OCI-LY3 (cell line): ENCODE measurements around the gene DR1.

ENCODE experiments used
- EZH2phosphoT487 ChIP-seq: fragments of 200-600 bp; shearing (Covaris generic); IDR thresholded peaks from 2 replicates; pipeline ENCODE4 v1.6.1; 2018; ENCODE audit warnings: antibody characterized with exemption, mixed run types, low read depth
- TF ChIP-seq, protein P1 (sequence below): fragments of 200-600, 300-600 bp; sonication (generic); IDR thresholded peaks from 2 replicates; pipeline ENCODE4 v1.5.1; 2014; ENCODE audit warnings: antibody characterized with exemption, low read length, low read depth

GRCh38 chr1:93350875-93351274 lies 5.2 kb downstream of the DR1 start:
- TF ChIP-seq, protein P1, sequence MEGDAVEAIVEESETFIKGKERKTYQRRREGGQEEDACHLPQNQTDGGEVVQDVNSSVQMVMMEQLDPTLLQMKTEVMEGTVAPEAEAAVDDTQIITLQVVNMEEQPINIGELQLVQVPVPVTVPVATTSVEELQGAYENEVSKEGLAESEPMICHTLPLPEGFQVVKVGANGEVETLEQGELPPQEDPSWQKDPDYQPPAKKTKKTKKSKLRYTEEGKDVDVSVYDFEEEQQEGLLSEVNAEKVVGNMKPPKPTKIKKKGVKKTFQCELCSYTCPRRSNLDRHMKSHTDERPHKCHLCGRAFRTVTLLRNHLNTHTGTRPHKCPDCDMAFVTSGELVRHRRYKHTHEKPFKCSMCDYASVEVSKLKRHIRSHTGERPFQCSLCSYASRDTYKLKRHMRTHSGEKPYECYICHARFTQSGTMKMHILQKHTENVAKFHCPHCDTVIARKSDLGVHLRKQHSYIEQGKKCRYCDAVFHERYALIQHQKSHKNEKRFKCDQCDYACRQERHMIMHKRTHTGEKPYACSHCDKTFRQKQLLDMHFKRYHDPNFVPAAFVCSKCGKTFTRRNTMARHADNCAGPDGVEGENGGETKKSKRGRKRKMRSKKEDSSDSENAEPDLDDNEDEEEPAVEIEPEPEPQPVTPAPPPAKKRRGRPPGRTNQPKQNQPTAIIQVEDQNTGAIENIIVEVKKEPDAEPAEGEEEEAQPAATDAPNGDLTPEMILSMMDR = no peak
- no peak for TF ChIP-seq EZH2phosphoT487
